Transverse colon (tissue), 4 donors: ENCODE data around the gene HOXB6.

Source experiments
- CTCF ChIP-seq, 5 experiments: fragments of 200-600 bp in 3 of 5; fragments of 450-650 bp in 2 of 5; sonication (generic) in 3 of 5; IDR thresholded peaks; 1 replicate in 2 of 5; 2 replicates in 3 of 5; pipeline ENCODE4 v1.5.1; 2016 to 2017; ENCODE audit warnings: antibody characterized with exemption in 5 of 5, inconsistent platforms in 3 of 5, mild to moderate bottlenecking in 2 of 5, moderate library complexity in 1 of 5
- EP300 ChIP-seq: sonication (generic); formaldehyde crosslinking; IDR thresholded peaks from one replicate; pipeline ENCODE4 v1.6.1; 2017; ENCODE audit warnings: antibody characterized with exemption, low read depth
- POLR2A ChIP-seq: fragments of 450-650 bp; IDR thresholded peaks from one replicate; pipeline ENCODE4 v1.6.1; 2016; ENCODE audit warnings: antibody characterized with exemption, mild to moderate bottlenecking, moderate library complexity
- POLR2AphosphoS5 ChIP-seq, 3 donors: sonication (generic); formaldehyde crosslinking; IDR thresholded peaks; one replicate each; pipeline ENCODE4 v1.6.1; 2016; ENCODE audit warnings: antibody characterized with exemption in 3 of 3

GRCh38 chr17:48608494-48608834 is 3.7 kb upstream of the HOXB6 start:
- no peak for TF ChIP-seq POLR2AphosphoS5 (IDR thresholded peaks at IDR 0.05)
- no peak for TF ChIP-seq CTCF (IDR thresholded peaks at IDR 0.05)
- no peak for TF ChIP-seq EP300
- TF ChIP-seq POLR2A, result no peak
